ENCODE data around the gene SAP30BP. TPM values are rescaled to one million over a fixed set of nuclear protein-coding genes. Genes with fewer than 3 reads are reported as not detected.

Gene SAP30BP
- total and polyA plus RNA-seq, 8 donors: 22.4 to 106 (median 37.7) TPM

- no peak for ATAC-seq
- H3K4me1 ChIP-seq: peaks cover 0 to 9% (median under 1%) of the 10 kb centered on the region in 3 donors
- FAIRE-seq: no peak
- intact Hi-C loops (cut with DNase I): no loop called here
- peaks cover 4 to 73% (median 46%) of the 10 kb centered on the region in 3 donors for H3K36me3 ChIP-seq
- DNase-seq: no peak
- no peaks in the 10 kb centered on the region for H3K27me3 ChIP-seq
- no peaks in the 10 kb centered on the region for H3K9me3 ChIP-seq
- 88 to 89% methylated on average over 26 to 27 of the region's 27 CpGs for WGBS, 2 donors
- no peak overlapping the region for H3K27ac ChIP-seq
- TF ChIP-seq CTCF (IDR thresholded peaks at IDR 0.05): no peak
- H3K4me3 ChIP-seq: no peak overlapping the region
These were observed 38.1 kb downstream of the SAP30BP start for GRCh38 chr17:75704963-75705875.

GRCh38 chr17:75706042-75706728, 39.0 kb downstream of the SAP30BP start:
- intact Hi-C loops (cut with DNase I): no loop called here
- Histone ChIP-seq H3K27ac (no peak overlapping the region), H3K4me1 (no peaks in the 10 kb centered on the region), H3K27me3 (no peaks in the 10 kb centered on the region), H3K4me3 (no peak overlapping the region), H3K36me3 (peaks cover 4 to 63% (median 39%) of the 10 kb centered on the region in 3 donors), H3K9me3 (no peaks in the 10 kb centered on the region)
- WGBS, 2 donors: 92 to 94% methylated on average over 20 of the region's 20 CpGs
- no peak for TF ChIP-seq CTCF (IDR thresholded peaks at IDR 0.05)
- no peak for FAIRE-seq
- no peak for ATAC-seq
- no peak for DNase-seq

- FAIRE-seq: no peak
- H3K27ac ChIP-seq: no peak overlapping the region
- no peaks in the 10 kb centered on the region for H3K27me3 ChIP-seq
- DNase-seq: no peak
- intact Hi-C loops (cut with DNase I): no loop called here
- WGBS, 2 donors: 88 to 91% methylated on average over 12 of the region's 12 CpGs
- H3K36me3 ChIP-seq: peaks cover 4 to 57% (median 36%) of the 10 kb centered on the region in 3 donors
- H3K9me3 ChIP-seq: no peaks in the 10 kb centered on the region
- TF ChIP-seq CTCF (IDR thresholded peaks at IDR 0.05): no peak
- H3K4me1 ChIP-seq: no peaks in the 10 kb centered on the region
- ATAC-seq: peak in 3 of 4 donors; percentile 19 to 54 (median 22)
- H3K4me3 ChIP-seq: no peak overlapping the region
These were observed 40.0 kb downstream of the SAP30BP start for GRCh38 chr17:75707079-75707571.

GRCh38 chr17:75712446-75712845, 45.3 kb downstream of the SAP30BP start:
- DNase-seq: no peak
- no peak for FAIRE-seq
- Histone ChIP-seq H3K4me1 (no peaks in the 10 kb centered on the region), H3K27me3 (no peaks in the 10 kb centered on the region), H3K27ac (no peak overlapping the region), H3K36me3 (peaks cover 0 to 10% (median 0%) of the 10 kb centered on the region in 3 donors), H3K9me3 (no peaks in the 10 kb centered on the region), H3K4me3 (no peak overlapping the region)
- TF ChIP-seq CTCF (IDR thresholded peaks at IDR 0.05): no peak
- intact Hi-C loops (cut with DNase I): no loop called here
- ATAC-seq: no peak
- WGBS, 2 donors: 54 to 70% methylated on average over 2 of the region's 2 CpGs
